Gastrocnemius medialis (tissue), 4 donors: ENCODE results near the gene UNC13A.

ENCODE experiments used
- POLR2A ChIP-seq, 2 donors: fragments of 450-650 bp; IDR thresholded peaks; one replicate each; pipeline ENCODE4 v1.6.1; 2017; ENCODE audit warnings: antibody characterized with exemption in 2 of 2, mild to moderate bottlenecking in 2 of 2, moderate library complexity in 2 of 2
- TF ChIP-seq, protein P1 (sequence below), 5 experiments: fragments of 450-650 bp in 3 of 5; fragments of 200-600 bp in 2 of 5; sonication (generic) in 2 of 5; IDR thresholded peaks in 4 of 5; conservative IDR thresholded peaks in 1 of 5; 1 replicate in 4 of 5; 2 replicates in 1 of 5; pipeline ENCODE4 v1.5.1; 2016 to 2019; ENCODE audit warnings: antibody characterized with exemption in 5 of 5, mild to moderate bottlenecking in 3 of 5, moderate library complexity in 3 of 5

DNA sequence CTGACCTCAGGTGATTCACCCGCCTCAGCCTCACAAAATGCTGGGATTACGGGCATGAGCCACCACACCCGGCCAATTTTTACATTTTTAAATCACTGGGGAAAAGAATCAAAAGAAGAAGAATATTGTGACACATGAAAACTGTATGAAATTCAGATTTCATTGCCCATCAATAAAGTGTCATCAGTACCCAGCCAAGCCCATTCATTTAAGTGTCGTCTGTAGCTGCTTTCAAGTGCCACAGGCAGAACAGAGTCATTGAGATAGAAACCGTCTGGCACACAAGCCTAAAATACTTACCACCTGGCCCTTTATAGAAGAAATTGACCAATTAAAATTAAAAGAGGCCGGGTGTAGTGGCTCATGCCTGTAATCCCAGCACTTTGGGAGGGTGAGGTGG, 117.4 kb downstream of the UNC13A start:
- TF ChIP-seq, protein P1, sequence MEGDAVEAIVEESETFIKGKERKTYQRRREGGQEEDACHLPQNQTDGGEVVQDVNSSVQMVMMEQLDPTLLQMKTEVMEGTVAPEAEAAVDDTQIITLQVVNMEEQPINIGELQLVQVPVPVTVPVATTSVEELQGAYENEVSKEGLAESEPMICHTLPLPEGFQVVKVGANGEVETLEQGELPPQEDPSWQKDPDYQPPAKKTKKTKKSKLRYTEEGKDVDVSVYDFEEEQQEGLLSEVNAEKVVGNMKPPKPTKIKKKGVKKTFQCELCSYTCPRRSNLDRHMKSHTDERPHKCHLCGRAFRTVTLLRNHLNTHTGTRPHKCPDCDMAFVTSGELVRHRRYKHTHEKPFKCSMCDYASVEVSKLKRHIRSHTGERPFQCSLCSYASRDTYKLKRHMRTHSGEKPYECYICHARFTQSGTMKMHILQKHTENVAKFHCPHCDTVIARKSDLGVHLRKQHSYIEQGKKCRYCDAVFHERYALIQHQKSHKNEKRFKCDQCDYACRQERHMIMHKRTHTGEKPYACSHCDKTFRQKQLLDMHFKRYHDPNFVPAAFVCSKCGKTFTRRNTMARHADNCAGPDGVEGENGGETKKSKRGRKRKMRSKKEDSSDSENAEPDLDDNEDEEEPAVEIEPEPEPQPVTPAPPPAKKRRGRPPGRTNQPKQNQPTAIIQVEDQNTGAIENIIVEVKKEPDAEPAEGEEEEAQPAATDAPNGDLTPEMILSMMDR (IDR thresholded peaks at IDR 0.05 in 4 of 5, conservative IDR thresholded peaks at IDR 0.05 in 1 of 5): no peak
- TF ChIP-seq POLR2A (IDR thresholded peaks at IDR 0.05): no peak
